Lower leg skin (tissue), 4 donors: Measurements from ENCODE around the gene RHD. TPM values are rescaled to one million over a fixed set of nuclear protein-coding genes. Genes with fewer than 3 reads are reported as not detected.
"Not testable (repeated sequence)": the region's sequence is repeated elsewhere in the genome, so short reads cannot be mapped to it uniquely, and the experiment has no call there.

Experiments
- DNase-seq, 2 donors: peaks; one replicate each; pipeline ENCODE4 v3.0.0-alpha.2; 2019; ENCODE audit warnings: low spot score in 2 of 2
- H3K4me3 ChIP-seq: fragments of 200-600 bp; sonication (generic); 2 replicates; pipeline ENCODE4 v1.5.1; 2017; ENCODE audit warnings: mild to moderate bottlenecking, low read depth; ENCODE audit not compliant: poor library complexity, severe bottlenecking
- POLR2A ChIP-seq, 2 donors: fragments of 450-650 bp; IDR thresholded peaks; one replicate each; pipeline ENCODE4 v1.6.1; 2016 to 2017; ENCODE audit warnings: antibody characterized with exemption in 2 of 2, mild to moderate bottlenecking in 1 of 2, moderate library complexity in 1 of 2
- WGBS, 2 donors: methylation state at CpG; one replicate each; pipeline ENCODE4 v1.1.5; 2018; 5-methylcytosine and 5-hydroxymethylcytosine counted together
- intact Hi-C: fragments of 100-400 bp; cut with DNase I; formaldehyde crosslinking; loops from one replicate; pipeline ENCODE4 v1.15.0; 2023; ENCODE audit warnings: low total_unique reads
- total RNA-seq, 4 donors: library from RNA; depleted of rRNA; stranded (reverse); fragments of >200 nt; gene quantifications; one replicate each; pipeline ENCODE4 v1.1.0, GENCODE V29; 2016
- TF ChIP-seq, protein P1 (sequence below), 3 donors: fragments of 450-650 bp; IDR thresholded peaks; one replicate each; pipeline ENCODE4 v1.5.1; 2016; ENCODE audit warnings: antibody characterized with exemption in 3 of 3, mild to moderate bottlenecking in 3 of 3, moderate library complexity in 2 of 3

Gene RHD
- total RNA-seq = not detected

DNA sequence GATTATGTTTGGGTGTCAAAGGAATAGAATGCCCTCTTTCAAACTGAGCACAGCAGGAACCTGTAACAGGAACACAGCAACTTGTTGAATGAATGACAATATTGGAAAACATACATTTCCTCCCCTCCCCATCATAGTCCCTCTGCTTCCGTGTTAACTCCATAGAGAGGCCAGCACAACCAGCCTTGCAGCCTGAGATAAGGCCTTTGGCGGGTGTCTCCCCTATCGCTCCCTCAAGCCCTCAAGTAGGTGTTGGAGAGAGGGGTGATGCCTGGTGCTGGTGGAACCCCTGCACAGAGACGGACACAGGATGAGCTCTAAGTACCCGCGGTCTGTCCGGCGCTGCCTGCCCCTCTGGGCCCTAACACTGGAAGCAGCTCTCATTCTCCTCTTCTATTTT, at the start of gene RHD:
Gene RHD, plus strand, starts transcription at position 272 of the 400 bp plus-strand sequence. Its CDS starts 39 bp downstream, at position 311.
- DNase-seq, intact Hi-C loops, H3K4me3 ChIP-seq: not testable (repeated sequence)
- 85 to 93% methylated on average over 8 of the region's 8 CpGs for WGBS, 2 donors

DNA sequence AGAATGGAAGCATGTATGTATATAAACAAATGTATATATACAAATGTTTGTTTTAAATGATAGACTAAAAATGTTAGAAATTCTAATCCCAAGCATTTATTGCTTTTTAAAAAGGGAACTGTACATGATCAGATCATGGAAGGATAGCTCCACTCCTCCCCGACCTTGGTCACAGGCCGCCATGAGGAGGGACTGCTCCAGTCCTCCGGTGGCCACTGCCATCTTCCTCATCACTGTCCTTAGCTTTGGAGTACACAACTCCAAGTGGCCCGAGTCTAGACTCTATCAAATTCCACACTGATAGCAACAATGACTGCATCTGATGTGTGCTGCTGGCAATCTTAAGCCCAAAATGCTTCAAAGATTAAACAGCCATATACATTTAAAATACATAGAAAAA, 49.7 kb upstream of the RHD start:
- H3K4me3 ChIP-seq = no peak overlapping the region
- WGBS, 2 donors = 92 to 93% methylated on average over 4 of the region's 4 CpGs
- TF ChIP-seq, protein P1, sequence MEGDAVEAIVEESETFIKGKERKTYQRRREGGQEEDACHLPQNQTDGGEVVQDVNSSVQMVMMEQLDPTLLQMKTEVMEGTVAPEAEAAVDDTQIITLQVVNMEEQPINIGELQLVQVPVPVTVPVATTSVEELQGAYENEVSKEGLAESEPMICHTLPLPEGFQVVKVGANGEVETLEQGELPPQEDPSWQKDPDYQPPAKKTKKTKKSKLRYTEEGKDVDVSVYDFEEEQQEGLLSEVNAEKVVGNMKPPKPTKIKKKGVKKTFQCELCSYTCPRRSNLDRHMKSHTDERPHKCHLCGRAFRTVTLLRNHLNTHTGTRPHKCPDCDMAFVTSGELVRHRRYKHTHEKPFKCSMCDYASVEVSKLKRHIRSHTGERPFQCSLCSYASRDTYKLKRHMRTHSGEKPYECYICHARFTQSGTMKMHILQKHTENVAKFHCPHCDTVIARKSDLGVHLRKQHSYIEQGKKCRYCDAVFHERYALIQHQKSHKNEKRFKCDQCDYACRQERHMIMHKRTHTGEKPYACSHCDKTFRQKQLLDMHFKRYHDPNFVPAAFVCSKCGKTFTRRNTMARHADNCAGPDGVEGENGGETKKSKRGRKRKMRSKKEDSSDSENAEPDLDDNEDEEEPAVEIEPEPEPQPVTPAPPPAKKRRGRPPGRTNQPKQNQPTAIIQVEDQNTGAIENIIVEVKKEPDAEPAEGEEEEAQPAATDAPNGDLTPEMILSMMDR (IDR thresholded peaks at IDR 0.05) = no peak
- no peak for TF ChIP-seq POLR2A (IDR thresholded peaks at IDR 0.05)
- intact Hi-C loops = no loop called here
- DNase-seq = peak in 1 of 2 donors; percentile 58

DNA sequence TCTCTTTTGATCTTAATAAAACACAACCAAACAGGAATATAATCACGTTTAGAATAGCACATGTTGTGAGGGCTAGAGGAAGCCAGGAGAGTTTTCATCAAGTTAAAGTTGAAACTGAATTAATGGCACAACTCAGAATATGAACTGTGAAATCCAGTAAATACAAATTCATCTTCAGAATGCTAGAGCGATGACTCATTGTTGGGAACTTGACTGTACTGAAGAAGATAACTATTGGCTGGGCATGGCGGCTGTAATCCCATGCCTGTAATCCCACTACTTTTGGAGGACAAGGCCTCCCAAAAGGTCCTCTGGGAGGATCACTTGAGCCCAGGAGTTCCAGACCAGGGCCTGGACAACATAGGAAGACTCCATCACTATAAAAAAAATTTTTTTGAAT, 48.8 kb upstream of the RHD start:
- TF ChIP-seq POLR2A (IDR thresholded peaks at IDR 0.05) = no peak
- TF ChIP-seq, protein P1 (IDR thresholded peaks at IDR 0.05) = no peak
- intact Hi-C loops = no loop called here
- no peak overlapping the region for H3K4me3 ChIP-seq
- WGBS, 2 donors = 78 to 82% methylated on average over 3 of the region's 3 CpGs
- DNase-seq = no peak

DNA sequence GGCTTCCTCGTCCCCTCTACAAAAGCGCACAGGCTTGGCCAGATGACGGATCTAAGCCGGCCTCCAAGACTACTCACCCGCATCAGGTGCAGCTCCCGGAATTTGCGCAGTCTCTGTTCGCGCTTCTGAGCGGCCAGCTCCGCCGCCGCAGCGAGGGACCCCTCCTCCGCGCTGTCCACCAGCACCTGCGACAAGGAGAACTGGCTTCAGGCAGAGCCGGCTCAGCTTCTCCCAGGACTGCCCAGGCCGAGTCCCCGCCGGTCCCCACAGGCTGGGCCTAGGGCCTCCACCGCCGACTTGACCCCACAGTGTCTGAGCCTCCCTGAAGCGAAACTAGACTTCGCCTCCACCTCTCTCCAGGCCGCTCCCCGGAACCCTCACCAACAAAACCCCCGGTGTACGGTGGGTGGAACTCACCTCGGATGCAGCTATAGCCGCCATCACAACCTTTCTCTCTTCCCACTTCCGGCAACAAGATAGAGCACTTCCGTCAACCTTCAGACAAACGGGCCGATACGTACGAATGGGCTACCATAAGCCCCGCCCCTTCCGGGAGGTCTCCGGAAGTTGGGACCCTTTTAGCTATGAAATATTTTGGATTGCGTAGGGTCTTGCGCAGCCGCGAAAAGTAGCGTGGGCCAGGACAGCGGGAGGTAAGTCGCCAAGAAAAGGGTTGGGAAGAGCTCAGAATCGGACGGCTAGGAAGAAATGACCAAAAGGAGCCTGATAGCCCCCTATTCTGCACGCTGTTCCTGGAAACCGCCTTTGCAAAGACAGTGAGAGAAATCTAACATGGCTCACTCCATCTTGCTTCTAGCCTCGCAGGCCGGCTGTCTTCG, 40.1 kb upstream of the RHD start, which contains the start of gene SYF2:
Gene SYF2, minus strand, starts transcription at position 476 of the 839 bp plus-strand sequence. Its CDS starts 35 bp downstream, at position 441.
- DNase-seq = peak; percentile 93 to 98
- peak within 1 kb of the TSS; percentile 97 for H3K4me3 ChIP-seq
- TF ChIP-seq, protein P1 (IDR thresholded peaks at IDR 0.05) = no peak
- TF ChIP-seq POLR2A (IDR thresholded peaks at IDR 0.05) = peak in 1 of 2 donors; percentile 42
- intact Hi-C loops = loop anchor here (10.0 kb wide), 1 partner anchor 573 kb away; the partner anchor contains the start of gene SELENON
- 0 to 1% methylated on average over 38 to 49 of the region's 54 CpGs for WGBS, 2 donors

DNA sequence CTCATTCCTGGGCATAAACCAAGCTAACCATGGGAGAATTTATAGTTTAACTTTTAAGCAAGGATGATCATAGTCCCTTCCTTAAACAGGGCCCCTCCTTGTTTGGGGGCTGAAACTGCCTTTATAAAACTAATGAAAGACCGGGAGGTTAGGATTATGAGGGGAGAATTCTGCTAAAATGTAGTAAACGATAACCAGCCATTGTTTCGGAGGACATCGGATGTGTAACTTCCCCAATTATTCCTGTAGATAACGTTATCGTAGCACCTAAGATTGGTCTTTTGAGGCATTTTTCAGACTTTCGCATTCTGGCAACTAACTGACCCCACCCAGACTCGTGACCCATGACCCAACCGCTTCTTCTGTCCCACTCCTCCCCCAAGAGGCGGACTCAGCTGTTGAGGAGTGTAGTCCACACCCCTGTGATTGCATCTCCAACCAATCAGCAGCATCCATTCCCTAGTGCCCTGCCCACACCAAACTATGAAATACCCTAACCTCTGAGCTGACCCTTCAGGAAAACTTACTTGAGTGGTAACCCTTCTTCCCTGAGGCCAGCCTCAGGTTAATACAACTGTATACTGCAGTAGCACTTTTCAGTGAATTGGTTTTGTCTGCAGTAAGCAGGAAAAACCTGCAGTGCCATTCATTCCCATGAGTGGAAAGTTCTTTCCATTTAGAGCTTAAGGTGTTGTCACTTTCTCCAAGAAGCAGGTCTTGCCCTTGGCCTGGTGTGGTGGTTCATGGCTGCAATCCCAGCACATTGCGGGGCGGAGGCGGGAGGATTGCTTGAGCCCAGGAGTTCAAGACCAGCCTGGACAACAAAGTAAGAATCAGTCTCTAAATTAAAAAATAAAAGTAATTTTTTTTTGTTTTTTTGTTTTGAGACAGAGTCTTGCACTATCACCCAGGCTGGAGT, 39.2 kb upstream of the RHD start:
- intact Hi-C loops = loop anchor here (10.0 kb wide), 1 partner anchor 572 kb away; the partner anchor contains the start of gene SELENON
- DNase-seq = peak; percentile 92 to 96
- TF ChIP-seq, protein P1 (IDR thresholded peaks at IDR 0.05) = no peak
- TF ChIP-seq POLR2A (IDR thresholded peaks at IDR 0.05) = no peak

DNA sequence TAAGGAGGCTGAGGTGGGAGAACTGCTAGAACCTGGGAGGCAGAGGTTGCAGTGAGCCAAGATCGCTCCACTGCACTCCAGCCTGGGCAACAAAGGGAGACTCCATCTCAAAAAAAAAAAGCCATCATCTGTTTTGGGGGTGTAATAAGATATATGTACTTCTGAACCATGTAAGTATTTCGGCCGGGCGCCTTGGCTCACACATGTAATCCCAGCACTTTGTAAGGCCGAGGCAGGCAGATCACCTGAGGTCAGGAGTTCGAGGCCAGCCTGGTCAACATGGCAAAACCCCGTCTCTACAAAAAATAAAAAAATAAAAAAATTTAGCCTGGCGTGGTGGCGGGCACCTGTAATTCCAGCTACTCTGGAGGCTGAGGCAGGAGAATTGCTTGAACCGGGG, 36.9 kb upstream of the RHD start:
- peak in 1 of 2 donors; percentile 70 for DNase-seq
- WGBS, 2 donors = 95 to 97% methylated on average over 10 of the region's 10 CpGs
- intact Hi-C loops = loop anchor here (10.0 kb wide), 1 partner anchor 569 kb away; the partner anchor contains the start of gene SELENON
- H3K4me3 ChIP-seq = not testable (repeated sequence)

More for the DNA sequence above, 39.2 kb upstream of the RHD start:
- H3K4me3 ChIP-seq = peak overlapping the region; percentile 97
- 20 to 21% methylated on average over 13 of the region's 13 CpGs for WGBS, 2 donors

DNA sequence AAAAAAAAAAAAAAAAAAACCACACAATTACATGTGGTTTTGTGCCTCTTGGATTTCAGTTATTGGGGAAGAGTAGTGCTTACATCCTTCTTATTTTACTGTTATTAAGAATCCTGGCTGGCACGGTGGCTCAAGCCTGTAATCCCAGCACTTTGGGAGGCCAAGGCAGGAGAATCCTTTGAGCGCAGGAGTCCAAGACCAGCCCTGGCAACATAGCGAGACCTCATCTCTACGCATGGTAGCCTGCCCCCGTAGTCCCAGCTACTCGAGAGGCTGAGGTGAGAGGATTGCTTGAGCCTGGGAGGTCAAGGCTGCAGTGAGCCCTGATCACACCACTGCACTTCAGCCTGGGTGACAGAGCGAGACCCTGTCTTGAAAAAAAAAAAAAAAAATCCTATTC, 36.0 kb upstream of the RHD start:
- intact Hi-C loops = loop anchor here (10.0 kb wide), 1 partner anchor 569 kb away; the partner anchor contains the start of gene SELENON
- not testable (repeated sequence) for H3K4me3 ChIP-seq
- peak in 1 of 2 donors; percentile 61 for DNase-seq
- WGBS, 2 donors = 90 to 93% methylated on average over 7 of the region's 7 CpGs
